ENCODE data around the gene LRRK1. TPM values are rescaled to one million over a fixed set of nuclear protein-coding genes. Genes with fewer than 3 reads are reported as not detected.
"Not testable (repeated sequence)": the region's sequence is repeated elsewhere in the genome, so short reads cannot be mapped to it uniquely, and the experiment has no call there.

Gene LRRK1
- total RNA-seq, 1 donor from 2014 or later = 24.9 TPM

DNA sequence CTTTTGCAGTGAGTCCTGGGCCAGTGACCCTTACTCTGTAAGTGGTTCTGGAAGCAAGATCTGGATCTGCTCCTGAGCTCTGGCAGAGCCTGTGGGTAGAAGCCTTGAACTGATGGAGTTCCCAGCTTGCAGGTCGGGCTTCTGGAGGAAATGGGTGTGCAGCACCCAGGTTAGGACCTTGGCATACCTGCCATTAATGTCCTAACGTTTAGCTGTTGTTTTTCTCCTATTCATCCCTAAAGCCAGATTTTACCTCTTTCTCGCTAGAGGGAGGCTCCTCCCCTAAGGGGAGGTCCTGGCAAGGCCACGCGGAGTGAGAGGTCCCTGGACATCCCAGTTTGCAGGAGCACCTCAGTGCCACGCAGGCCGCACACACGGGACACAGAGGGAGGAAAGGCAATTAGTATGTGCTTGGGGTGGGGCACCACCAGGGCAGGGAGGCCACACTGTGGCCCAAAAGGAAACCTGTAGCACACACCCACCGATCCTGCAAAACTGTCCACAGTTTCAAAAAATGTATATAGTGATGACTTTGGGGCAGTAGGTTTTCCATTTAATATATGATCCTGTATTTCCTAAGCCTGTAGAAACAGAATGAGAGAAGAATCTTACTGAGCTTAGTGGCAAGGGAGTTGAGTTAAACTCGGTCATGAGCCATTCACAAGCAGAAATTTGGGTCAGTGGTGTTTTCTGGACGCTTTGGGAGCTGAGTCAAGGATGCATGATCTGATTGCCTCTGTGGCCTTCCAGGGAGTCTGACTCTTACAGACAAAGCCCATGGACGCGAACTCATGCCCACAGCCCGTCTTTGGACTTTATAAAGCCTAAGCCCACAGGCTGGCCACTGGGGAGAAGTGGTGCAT is 148.7 kb downstream of the LRRK1 start:
- ATAC-seq (no peak), DNase-seq (ENCODE audit: low spot score) (no peak)
- intact Hi-C loops (cut with DNase I) = no loop called here

DNA sequence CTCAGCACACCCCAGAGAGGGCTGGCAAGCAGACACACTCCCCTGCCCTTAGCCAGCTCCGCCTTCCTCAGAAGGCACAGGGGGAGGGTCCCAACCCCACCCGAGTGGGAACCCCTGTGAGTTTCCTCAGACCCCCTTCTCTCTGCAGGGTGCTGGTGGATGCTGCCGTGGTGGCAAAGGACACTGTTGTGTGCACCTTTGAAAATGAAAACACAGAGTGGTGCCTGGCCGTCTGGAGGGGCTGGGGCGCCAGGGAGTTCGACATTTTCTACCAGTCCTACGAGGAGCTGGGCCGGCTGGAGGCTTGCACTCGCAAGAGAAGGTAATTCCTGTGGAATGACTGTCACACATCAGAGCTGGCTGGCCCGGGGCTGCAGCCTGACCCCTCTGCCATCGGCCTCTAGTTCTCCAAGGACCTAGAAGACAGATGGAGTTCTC is 149.4 kb downstream of the LRRK1 start:
- intact Hi-C loops (cut with DNase I) = no loop called here
- no peak for ATAC-seq
- DNase-seq (ENCODE audit: low spot score) = no peak

DNA sequence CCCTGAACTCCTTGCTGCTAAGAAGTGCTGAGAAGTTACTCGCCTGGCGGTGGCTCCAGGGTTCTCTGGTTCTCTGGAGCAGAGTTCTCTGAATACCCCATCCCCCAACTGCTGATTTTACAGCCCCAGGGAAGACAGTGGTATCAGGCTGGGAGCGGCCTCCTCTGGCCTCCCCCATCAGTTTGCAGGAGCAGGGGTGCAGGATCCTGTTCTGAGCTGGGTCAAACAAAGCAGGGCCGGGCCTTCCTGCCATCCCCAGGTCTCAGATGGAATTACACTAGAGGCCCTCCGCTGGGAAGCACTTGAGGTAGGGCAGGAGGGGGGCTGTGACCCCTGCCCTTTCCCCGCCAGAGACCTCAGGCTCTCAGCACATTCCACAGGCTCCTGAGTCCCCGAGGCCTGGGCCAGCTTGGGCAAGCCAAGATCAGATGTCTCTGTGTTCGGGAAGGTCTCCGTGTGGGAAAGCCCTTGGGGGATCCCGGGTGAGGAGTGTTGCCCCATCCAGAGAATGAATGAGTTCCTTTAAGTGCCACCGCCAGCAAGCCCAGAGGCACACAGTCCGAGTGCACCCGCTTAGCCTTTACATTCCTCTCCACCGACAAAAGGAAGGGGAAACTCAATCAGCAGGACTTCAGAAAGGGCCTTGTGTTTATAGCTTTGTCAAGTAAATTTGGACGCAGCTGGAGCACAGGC is 149.9 kb downstream of the LRRK1 start:
- ATAC-seq (peak; percentile 41), DNase-seq (ENCODE audit: low spot score) (no peak)
- intact Hi-C loops (cut with DNase I) = no loop called here

DNA sequence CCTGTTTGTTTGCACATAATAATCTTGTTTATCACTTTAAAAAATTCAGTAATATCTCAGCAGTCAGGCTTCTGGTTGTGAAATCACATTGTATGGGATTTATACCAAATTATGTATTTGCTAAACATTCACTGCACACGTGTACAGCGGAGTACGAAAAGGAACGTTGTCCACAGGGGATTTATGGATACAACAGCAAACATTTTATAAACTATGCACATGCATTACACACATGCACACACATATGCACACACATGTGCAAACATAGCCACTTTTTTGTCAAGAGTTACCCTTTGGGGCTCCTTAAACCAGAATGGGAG is 150.5 kb downstream of the LRRK1 start:
- DNase-seq (ENCODE audit: low spot score) (no peak), ATAC-seq (no peak)
- intact Hi-C loops (cut with DNase I) = no loop called here

DNA sequence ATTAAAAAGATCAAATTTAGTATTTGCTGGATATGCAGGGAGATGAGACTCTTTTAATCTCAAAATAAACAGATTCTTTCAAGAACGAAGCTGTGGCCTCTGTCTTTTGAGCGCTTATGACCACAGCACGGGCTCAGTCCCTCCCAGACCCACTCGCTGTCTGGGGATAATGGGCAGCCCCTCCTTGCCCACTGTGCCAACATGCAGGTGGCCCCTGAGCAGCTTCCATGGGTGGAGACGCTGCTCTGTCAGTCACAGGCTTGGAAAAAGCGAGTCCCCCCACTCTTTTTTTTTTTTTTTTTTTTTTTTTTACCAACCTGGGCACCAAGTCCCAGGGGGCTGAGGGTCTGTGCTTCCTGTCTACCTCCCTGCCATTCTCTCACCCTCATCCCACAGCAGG is 150.9 kb downstream of the LRRK1 start:
- intact Hi-C loops (cut with DNase I) = no loop called here
- no peak for DNase-seq (ENCODE audit: low spot score)
- ATAC-seq = peak; percentile 18

GRCh38 chr15:101070502-101071273 is 151.5 kb downstream of the LRRK1 start:
- ATAC-seq = peak; percentile 81
- intact Hi-C loops (cut with DNase I) = no loop called here
- DNase-seq (ENCODE audit: low spot score) = peak; percentile 62

- ATAC-seq = no peak
- no peak for DNase-seq (ENCODE audit: low spot score)
- intact Hi-C loops (cut with DNase I) = no loop called here
Observed at GRCh38 chr15:101071651-101072050, 152.5 kb downstream of the LRRK1 start.

- intact Hi-C loops (cut with DNase I); ATAC-seq; DNase-seq (ENCODE audit: low spot score): not testable (repeated sequence)
Observed at GRCh38 chr15:101072235-101072634, 153.1 kb downstream of the LRRK1 start.

DNA sequence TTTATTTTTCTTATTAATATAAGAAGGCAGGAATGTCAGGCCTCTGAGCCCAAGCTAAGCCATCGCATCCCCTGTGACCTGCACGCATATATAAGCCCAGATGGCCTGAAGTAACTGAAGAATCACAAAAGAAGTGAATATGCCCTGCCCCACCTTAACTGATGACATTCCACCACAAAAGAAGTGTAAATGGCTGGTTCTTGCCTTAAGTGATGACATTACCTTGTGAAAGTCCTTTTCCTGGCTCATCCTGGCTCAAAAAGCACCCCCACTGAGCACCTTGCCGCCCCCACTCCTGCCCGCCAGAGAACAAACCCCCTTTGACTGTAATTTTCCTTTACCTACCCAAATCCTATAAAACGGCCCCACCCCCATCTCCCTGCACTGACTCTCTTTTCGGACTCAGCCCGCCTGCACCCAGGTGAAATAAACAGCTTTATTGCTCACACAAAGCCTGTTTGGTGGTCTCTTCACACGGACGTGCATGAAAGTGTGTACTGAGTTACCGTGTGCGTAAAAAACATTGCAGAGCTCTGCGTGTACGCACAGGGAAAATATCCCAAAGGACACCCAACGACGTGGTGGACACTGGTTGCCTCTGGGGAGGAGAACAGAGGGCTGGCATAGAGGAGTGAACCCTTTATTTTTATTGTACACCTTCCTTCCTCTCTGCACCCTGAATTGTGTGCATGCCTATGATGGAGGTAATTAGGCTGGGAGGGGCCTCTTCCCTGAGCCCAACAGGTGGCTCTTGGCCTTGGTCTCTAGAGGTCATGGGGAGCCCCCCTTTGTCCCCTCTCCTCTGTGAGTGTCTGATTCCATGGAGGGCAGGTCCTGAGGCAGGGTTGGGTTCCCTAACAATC is 158.9 kb downstream of the LRRK1 start:
- intact Hi-C loops (cut with DNase I); DNase-seq (ENCODE audit: low spot score); ATAC-seq: not testable (repeated sequence)

GRCh38 chr15:101078669-101079323 is 159.6 kb downstream of the LRRK1 start:
- ATAC-seq (no peak), DNase-seq (ENCODE audit: low spot score) (no peak)
- intact Hi-C loops (cut with DNase I) = no loop called here

DNA sequence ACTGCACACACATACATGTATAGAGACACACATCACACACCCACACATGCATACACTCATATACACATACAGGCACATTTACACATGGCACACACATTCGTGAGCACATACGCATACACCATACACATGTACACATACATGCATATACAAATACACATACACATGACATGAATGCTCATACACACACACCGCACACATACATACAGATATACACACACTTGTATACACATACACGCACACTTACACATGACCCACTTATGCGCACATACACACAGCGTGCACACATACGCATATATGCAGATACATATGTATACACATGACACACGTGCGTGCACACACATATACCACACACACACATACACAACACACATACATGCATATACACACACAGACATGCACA is 162.7 kb downstream of the LRRK1 start:
- ATAC-seq = no peak
- DNase-seq (ENCODE audit: low spot score) = no peak
- intact Hi-C loops (cut with DNase I) = no loop called here

DNA sequence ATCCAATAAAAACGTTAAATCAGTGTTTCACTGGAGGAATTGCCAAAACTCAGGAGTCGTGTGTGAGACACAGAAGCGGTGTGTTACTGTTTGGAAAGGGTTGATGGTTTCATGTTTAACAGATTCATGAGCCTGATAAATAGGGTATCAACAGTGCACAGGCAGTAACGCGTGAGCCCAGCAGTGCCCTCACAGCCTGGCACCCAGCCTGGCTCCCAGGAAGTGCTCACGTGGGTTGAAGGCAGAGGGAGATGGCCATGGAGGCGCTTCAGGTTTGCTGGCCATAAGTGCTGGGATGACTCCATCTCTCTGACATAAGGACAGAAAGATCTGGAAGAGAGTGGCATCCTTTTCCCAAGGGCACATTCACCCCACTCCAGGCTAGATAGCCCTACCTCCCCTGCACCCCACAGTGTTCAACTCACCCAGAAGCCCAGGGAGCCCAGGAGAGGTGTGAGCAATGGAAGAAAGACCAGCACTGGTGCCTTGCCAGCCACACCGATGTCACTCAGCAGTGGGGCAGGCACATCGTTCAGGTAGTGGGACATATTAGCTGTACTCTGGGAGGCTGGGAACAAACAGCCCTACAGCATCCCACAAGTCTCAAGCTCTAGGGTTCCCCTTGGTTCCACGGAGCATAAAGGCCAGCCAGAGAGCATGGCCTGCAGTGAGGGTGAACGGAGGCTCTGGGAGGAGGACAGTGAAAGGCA is 164.3 kb downstream of the LRRK1 start:
- DNase-seq (ENCODE audit: low spot score) (no peak), ATAC-seq (no peak)
- intact Hi-C loops (cut with DNase I) = no loop called here

DNA sequence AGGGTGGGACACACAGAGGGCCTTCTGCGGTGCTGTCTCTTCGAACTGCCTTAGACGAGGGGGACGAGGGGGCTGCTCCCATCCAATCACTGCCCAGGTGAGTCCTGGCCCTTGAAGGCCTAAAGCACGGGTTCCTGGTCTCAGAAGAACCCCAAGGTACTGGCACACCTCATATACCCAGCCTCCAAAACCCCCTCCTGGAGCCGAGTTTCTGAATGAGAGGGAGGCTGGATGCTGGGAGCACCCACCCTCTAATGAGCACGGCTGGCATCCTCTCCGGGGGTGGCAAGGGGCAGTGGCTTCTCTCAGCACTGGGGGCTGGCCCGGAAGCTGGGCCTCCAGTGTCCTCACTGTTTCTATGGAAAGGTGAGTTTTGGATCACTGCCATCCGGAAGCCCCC is 165.6 kb downstream of the LRRK1 start:
- intact Hi-C loops (cut with DNase I) = loop anchor here (5.0 kb wide), 1 partner anchor 172 kb away; no protein-coding TSS in a partner anchor
- DNase-seq (ENCODE audit: low spot score) (no peak), ATAC-seq (no peak)

GRCh38 chr15:101085311-101085700 is 166.1 kb downstream of the LRRK1 start:
- DNase-seq (ENCODE audit: low spot score) (no peak), ATAC-seq (no peak)
- intact Hi-C loops (cut with DNase I) = loop anchor here (5.0 kb wide), 1 partner anchor 172 kb away; no protein-coding TSS in a partner anchor

- no peak for DNase-seq (ENCODE audit: low spot score)
- intact Hi-C loops (cut with DNase I) = loop anchor here (5.0 kb wide), 1 partner anchor 171 kb away; no protein-coding TSS in a partner anchor
- ATAC-seq = no peak
Observed at GRCh38 chr15:101086394-101087171, 167.4 kb downstream of the LRRK1 start.

GRCh38 chr15:101087172-101087769 is 168.1 kb downstream of the LRRK1 start:
- ATAC-seq = no peak
- intact Hi-C loops (cut with DNase I) = loop anchor here (5.0 kb wide), 1 partner anchor 170 kb away; no protein-coding TSS in a partner anchor
- DNase-seq (ENCODE audit: low spot score) = no peak

Data from sciatic nerve (tissue), 2 donors.